ENCODE data around the gene SSU72.
A peak's percentile ranks its signal among the peaks of the same experiment; 100 is the strongest.
"Not testable (repeated sequence)": the region's sequence is repeated elsewhere in the genome, so short reads cannot be mapped to it uniquely, and the experiment has no call there.

SSU72 gene

GRCh38 chr1:1517973-1518620, 56.6 kb downstream of the SSU72 start:
- CTCF ChIA-PET: no interaction called here
- POLR2A ChIA-PET (ENCODE audit: low non-redundant PET): no interaction called here
- no peak for DNase-seq (ENCODE audit: low spot score)

DNA sequence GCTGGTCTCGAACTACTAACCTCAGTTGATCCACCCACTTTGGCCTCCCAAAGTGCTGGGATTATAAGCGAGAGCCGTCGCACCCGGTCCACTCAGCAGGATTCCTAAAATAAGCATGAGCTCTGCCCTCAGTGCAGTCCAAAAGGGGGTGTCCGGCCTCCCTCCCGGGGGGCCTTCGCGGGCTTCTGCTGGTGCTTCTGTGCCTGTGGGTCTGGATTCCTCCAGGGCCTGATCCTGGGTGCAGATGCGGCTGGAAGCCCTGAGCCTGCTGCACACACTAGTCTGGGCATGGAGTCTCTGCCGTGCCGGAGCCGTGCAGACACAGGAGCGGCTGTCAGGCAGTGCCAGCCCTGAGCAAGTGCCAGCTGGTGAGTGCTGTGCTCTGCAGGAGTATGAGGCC, 57.7 kb downstream of the SSU72 start:
- H3K27ac ChIP-seq; DNase-seq (ENCODE audit: low spot score); POLR2A ChIA-PET (ENCODE audit: low non-redundant PET): not testable (repeated sequence)
- CTCF ChIA-PET: interaction anchor here (0.7 kb wide), 1 partner anchor 13 kb away, joined by 4 read pairs; no protein-coding TSS in a partner anchor

More at GRCh38 chr1:1517973-1518620, 56.6 kb downstream of the SSU72 start:
- TF ChIP-seq CTCF (conservative IDR thresholded peaks at IDR 0.05; ENCODE audit: low read depth): no peak
- H3K27ac ChIP-seq: no peak overlapping the region

DNA sequence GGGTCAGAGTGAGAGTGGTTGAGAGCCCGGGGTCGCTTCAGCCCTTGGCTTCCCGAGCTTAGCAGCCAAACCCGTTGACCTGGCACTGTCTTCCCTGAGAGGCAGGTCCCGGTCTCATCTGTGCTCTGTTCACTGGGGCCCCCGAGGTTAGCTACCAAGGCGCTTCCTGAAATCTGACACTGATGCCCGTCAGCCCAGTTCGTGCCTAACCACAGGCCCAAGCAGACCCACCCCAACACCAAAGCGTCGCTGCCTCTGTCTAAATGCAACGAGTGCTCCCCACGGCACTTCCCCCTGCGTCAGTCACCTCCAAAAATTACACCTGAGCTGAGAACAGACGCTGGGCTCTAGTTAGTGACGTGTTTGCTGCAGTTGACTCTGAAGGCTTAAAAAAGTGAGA, 60.3 kb downstream of the SSU72 start:
- DNase-seq (ENCODE audit: low spot score); POLR2A ChIA-PET (ENCODE audit: low non-redundant PET); CTCF ChIA-PET: not testable (repeated sequence)
- 0 out of 2 replicates have a peak overlapping the region, but pooled peaks have one; percentile 11 for H3K27ac ChIP-seq

GRCh38 chr1:1513675-1514074, 61.0 kb downstream of the SSU72 start:
- CTCF ChIA-PET; H3K27ac ChIP-seq; POLR2A ChIA-PET (ENCODE audit: low non-redundant PET); DNase-seq (ENCODE audit: low spot score): not testable (repeated sequence)

DNA sequence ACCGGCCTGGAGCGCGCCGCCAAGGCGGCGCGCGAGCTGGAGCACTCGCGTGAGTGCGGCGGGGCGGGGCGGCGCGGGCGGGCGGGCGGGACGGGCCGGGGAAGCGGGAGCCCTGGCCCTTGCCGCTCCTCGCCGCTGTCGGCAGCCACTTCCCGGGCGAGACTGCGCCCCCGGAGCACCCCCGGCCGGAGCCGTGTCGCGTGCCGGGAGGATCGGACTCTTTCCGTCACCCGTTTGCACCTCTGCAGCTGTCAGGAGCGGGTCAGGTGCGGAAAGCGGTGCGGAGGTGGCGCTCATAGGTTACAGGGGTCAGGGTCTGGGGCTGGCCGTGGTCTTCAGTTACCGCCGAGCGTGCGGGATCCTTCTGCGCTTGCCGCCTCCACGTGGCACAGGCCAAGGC, 62.2 kb downstream of the SSU72 start:
- H3K27ac ChIP-seq: peak overlapping the region; percentile 90
- CTCF ChIA-PET; POLR2A ChIA-PET (ENCODE audit: low non-redundant PET); DNase-seq (ENCODE audit: low spot score): not testable (repeated sequence)

DNA sequence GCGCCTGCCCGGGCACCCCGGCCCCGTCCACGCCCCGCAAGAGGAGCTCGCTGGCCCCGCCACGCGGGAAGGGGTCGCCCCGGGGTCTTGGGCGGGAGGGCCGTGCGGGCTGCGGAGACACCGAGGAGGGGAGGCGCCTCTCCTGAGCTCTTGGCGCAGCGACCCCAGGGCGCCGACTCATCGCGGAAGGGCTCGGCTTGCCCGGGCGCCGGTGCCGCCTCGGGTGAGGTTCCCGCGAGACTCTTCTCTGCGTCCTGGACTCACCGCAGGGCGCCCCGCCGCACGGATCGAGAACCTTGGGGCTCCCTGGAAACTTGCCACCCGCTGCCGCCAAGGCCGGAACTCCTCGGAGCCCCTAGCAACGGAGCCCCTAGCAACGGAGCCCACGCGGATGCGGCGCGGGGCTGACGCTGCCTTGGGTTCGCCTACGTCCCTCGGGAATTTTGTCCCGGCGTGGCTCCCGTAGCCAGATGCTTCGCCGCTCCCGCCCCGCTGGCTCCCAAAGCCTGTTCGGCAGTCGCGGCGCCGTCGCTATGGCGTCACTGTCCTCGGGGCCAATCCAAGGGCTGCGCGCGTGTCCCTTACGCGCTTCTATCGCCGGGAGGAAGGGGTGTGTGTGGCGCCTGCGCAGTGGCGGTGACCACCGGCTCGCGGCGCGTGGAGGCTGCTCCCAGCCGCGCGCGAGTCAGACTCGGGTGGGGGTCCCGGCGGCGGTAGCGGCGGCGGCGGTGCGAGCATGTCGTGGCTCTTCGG, 63.0 kb downstream of the SSU72 start, which contains the start of gene ATAD3A:
Gene ATAD3A, plus strand, starts transcription at position 630 of the 753 bp plus-strand sequence. Its CDS starts 107 bp downstream, at position 737.
- ChIA-PET CTCF (no interaction called here), POLR2A (ENCODE audit: low non-redundant PET) (no interaction called here)
- no peak for TF ChIP-seq CTCF (conservative IDR thresholded peaks at IDR 0.05; ENCODE audit: low read depth)
- H3K27ac ChIP-seq: peak within 1 kb of the TSS; percentile 90
- DNase-seq (ENCODE audit: low spot score): peak; percentile 95

DNA sequence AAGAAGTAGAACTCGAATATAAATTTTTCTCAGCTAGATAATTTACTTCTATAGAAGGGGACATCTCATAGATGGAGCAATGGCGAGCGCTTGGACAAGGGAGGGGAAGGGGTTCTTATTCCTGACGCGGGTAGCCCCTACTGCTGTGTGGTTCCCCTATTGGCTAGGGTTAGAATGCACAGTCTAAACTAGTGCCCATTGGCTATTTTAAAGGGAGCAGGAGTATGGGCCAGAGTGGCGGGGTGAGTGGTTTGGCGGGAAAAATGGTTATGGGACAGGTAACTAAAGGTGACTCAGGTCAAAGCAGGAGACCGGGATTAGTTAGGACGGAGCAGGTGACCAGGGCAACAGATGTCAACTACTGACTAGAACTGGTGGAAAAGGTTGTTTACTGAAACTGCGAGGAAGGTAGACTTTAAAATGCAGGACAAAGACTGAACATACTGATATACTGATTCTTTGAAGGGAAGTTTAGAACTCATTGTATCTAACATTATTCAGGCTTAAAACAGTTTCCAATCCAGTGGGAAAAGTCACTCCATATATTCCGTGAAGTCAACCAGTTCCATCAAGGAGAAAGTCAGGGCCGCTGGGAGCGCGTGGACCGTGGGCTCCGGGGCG, 63.6 kb downstream of the SSU72 start:
- POLR2A ChIA-PET (ENCODE audit: low non-redundant PET): interaction anchor here (0.6 kb wide), 1 partner anchor 111 kb away, joined by 3 read pairs; no protein-coding TSS in a partner anchor
- CTCF ChIA-PET: interaction anchor here (0.7 kb wide), 1 partner anchor 266 kb away, joined by 6 read pairs; no protein-coding TSS in a partner anchor
- no peak for DNase-seq (ENCODE audit: low spot score)
- peak overlapping the region; percentile 90 for H3K27ac ChIP-seq
- no peak for TF ChIP-seq CTCF (conservative IDR thresholded peaks at IDR 0.05; ENCODE audit: low read depth)

GRCh38 chr1:1509465-1509850, 65.2 kb downstream of the SSU72 start:
- CTCF ChIA-PET; DNase-seq (ENCODE audit: low spot score); H3K27ac ChIP-seq: not testable (repeated sequence)
- POLR2A ChIA-PET (ENCODE audit: low non-redundant PET): interaction anchor here (0.7 kb wide), 1 partner anchor 171 kb away, joined by 7 read pairs; no protein-coding TSS in a partner anchor

DNA sequence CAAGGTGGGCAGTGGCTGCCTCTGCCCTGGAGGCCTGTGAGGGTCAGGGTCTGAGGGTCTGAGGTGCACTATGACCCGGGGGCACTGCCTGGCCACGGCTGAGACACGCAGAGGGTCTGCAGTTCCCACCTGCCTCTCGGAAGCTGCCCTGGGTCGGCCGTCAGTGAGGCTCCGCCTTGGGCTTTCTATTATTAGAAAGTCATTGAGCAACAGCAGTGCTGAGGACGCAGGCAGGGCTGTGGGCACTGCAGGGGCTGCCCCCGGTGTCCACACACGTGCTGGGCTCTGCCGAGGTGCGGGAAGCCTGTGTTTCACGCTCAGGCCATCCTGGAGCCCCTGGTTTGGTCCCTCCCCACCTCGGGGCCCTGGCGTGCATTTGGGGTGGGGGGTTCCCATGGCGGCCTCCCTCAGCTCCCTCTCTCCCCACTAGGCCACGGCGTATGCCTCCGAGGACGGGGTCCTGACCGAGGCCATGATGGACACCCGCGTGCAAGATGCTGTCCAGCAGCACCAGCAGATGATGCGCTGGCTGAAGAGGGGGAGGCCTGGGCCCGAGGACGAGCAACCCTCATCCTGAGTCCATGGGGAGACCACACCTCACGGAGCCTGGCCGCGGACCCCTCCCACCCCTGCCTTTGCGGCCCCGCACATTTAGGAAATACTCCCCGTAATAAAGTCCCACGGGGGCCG, 65.7 kb downstream of the SSU72 start:
- H3K27ac ChIP-seq; CTCF ChIA-PET; POLR2A ChIA-PET (ENCODE audit: low non-redundant PET); DNase-seq (ENCODE audit: low spot score): not testable (repeated sequence)
